SKM-1 treated with dmso at 0.1 percent for 144 hours (cell line): ENCODE data around the gene SCRN1.
A peak's percentile ranks its signal among the peaks of the same experiment; 100 is the strongest.
"Not testable (repeated sequence)": the region's sequence is repeated elsewhere in the genome, so short reads cannot be mapped to it uniquely, and the experiment has no call there.

Experiments used
- DNase-seq: peaks from one replicate; lab custom pipeline; 2025; ENCODE audit not compliant: unreplicated experiment; lab: John Stamatoyannopoulos, UW

The SCRN1 gene

DNA sequence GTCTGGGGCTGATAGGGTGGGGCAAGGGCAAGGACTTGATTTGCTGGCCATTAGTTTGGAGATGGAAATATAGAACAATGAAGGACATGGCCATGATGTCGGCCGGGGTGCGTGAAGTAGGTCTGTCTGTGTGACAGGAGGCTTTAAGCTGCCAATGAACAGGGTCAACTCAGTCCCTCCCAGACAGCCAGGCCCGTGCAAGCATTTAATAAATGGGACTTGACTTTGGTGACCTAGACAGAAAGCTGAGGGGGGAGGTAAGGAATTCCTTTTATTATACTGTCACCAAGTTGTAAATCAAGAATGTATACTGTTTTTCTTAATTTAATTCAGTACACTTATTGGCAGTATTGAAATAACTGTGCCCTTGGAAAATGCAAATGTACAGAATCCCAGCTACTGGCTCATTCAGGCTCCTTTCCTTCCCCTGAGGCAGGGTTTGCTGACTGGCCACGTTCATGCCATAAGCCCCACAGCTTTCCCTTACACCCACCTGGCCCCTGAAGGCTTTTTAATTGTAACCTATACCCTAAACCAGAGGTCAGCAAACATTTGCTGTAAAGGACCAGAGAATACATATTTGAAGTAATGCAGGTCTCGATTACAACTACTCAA is 96.1 kb downstream of the SCRN1 start:
- no peak for DNase-seq

DNA sequence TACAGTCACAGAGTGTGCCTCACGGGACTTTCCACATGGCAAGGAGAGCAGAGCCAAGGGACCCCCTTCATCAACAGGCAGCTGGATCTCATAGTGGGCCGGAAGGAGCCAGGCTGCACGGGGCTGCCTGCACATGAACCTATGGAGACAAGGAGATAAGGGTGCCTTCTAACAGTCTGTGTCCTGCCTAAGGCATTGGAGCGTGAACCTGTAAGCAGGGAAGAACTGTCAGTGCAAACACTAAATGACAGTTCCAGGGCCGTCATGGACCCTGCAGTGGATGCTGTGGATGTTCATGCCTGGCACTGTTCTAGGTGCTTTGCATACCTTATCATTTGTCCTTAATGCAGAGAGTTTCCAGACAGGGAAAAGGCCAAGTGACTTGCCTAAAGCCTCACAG is 97.4 kb downstream of the SCRN1 start:
- DNase-seq, result no peak

DNA sequence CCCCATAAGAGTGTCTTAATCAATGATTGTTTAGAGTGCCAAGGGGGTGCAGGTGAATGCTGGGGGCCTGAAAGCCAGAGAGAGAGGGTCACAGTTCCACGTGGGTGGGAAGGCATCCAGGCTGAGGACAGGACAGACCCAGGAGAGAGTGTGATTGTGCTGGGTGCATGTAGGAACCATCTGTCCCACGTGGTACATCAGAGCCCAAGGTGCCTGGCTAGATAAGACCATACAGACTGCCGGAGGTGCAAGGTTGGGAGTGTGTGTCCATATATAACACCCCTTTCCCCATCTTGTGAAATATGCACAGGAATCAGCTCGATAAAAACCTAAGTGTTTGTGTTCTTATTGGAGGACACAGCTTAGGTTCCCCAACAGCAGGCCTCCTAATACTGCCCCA is 97.8 kb downstream of the SCRN1 start:
- no peak for DNase-seq

DNA sequence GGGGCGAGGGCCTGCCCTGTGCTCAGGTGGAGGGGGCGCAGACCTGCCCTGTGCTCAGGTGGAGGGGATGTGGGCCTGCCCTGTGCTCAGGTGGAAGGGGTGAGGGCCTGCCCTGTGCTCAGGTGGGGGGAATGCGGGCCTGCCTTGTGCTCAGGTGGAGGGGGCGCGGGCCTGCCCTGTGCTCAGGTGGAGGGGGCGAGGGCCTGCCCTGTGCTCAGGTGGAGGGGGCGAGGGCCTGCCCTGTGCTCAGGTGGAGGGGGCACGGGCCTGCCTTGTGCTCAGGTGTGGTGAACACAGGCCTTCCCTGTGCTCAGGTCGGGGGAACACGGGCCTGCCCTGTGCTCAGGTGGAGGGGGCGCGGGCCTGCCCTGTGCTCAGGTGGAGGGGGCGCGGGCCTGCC is 98.8 kb downstream of the SCRN1 start:
- not testable (repeated sequence) for DNase-seq

DNA sequence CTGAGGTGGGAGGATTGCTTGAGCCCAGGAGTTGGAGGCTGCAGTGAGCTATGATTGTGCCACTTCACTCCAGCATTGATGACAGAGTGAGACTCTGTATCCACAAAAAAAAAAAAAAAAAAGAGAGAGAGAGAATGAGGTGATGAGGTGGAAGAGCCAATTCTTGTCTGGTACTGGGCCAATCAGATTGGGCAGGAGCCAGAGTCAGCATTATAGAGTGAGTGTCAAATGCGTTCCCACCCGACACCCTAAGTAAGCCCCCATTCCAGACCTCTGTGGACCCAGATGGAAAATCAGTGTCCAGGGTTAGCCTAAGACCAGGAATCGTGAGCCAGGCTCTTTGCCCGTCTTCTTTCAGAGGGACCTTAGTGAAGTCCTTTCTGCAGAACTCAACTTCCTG is 99.3 kb downstream of the SCRN1 start:
- no peak for DNase-seq

DNA sequence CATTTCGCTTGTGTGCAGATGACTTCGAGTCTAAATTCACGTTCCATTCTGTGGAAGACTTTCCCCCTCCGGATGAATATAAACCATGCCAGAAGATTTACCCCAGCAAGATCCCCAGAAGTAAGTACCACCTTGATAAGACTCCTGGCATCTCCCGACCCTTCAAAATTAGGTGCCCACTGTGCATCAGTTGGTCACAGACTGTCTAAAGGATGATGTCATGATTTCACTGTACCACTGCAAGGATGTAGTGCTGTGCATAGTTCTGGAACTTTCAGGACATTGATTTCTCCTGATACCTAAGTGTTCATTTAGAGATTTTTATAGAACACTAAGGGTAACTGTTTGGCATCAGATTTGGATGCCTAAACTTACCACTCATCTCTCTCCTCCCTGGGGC is 100.3 kb downstream of the SCRN1 start:
- DNase-seq, result no peak

DNA sequence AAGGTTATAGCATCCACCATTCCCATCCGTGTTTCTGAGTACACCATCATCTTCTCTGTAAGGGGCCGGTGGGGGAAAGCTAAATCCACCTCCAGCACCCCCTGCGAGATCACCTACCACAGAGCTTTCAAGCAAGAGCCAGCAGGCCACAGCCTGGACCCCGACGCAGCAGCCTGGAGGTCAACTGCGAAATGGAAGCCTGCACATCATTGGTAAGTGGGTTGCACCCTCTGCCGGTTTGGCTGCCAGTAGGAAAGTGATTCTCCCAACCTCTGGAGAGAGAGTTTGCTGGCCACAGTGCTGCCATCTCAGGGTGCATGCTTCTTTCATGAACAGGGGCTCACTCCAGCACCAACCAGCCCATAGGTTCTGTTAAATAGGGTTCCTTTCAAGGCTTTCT is 101.6 kb downstream of the SCRN1 start:
- DNase-seq, result no peak

DNA sequence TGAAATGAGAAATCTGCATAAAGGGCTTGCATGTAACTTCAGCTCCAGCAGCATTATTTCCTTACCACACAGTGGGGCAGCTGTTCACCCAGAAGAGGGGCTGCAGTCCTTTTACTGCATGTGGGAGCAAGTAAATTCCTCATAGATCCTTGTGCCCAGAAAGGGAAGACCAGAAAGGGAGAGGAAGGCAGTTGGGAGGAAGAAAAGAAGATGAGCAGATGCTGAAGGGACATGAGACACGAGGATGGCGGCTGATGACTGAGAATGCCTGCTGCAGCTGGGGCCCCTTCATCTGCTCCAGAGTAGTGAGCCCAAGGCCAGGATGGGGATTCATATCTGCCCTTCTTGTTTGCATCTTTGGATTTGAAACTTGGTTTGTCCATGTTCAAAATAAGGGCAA is 102.8 kb downstream of the SCRN1 start:
- no peak for DNase-seq

DNA sequence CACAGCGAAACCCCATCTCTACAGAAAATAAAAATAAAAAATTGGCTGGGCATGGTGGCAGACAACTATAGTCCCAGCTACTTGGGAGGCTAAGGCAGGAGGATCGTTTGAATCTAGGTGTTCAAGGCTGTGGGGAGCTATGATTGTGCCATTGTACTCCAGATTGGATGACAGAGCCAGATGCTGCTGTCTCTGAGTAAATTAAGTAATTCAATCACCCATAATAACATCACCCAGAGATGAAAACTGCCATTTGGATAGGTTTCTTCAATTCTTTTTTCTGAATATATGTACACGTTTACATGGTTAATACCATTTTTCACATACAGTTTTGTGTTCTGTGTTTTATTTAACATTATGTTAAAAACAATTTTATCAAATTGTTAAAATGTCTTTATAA is 104.0 kb downstream of the SCRN1 start:
- DNase-seq, result no peak

DNA sequence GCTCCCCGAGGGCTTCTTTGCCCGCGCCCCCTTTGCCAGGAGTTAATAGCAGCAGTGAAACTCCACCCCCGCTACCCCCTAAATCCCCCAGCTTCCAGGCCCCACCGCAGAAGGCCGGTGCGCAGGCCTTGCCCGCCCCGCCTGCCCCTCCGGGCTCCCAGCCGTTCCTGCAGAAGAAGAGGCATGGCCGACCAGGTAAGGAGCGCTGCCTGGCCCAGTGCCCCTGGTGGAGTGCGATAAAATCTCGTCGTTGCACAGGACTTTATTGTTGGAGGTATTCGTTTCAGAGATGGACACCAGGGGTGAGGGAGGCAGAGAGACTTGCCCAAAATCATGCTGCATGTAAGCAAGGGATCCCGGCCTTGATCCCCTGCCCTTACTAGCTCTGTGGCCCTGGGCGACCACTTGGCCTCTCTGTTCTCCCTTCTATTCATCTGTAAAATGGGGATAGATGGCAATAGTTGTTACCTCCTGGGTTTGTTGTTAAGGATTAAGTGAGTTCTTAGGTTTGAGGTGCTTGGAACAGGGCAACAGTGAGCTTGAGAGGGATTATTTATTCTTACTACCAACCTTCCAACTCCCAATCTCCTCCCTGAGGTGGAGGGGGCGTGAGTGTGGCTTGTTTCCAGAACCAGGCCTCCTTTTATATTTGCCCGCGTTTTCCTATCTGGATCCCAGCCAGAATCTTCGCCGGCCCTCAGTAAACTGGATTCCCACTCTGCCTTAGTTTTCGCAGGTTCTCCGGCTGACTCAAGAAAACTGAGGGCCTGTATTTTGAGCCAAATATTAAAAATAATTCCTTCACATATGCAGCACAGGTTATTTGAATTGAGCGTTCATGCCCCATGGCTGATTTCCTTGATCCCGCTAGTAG is 105.0 kb downstream of the SCRN1 start:
- DNase-seq, result no peak

DNA sequence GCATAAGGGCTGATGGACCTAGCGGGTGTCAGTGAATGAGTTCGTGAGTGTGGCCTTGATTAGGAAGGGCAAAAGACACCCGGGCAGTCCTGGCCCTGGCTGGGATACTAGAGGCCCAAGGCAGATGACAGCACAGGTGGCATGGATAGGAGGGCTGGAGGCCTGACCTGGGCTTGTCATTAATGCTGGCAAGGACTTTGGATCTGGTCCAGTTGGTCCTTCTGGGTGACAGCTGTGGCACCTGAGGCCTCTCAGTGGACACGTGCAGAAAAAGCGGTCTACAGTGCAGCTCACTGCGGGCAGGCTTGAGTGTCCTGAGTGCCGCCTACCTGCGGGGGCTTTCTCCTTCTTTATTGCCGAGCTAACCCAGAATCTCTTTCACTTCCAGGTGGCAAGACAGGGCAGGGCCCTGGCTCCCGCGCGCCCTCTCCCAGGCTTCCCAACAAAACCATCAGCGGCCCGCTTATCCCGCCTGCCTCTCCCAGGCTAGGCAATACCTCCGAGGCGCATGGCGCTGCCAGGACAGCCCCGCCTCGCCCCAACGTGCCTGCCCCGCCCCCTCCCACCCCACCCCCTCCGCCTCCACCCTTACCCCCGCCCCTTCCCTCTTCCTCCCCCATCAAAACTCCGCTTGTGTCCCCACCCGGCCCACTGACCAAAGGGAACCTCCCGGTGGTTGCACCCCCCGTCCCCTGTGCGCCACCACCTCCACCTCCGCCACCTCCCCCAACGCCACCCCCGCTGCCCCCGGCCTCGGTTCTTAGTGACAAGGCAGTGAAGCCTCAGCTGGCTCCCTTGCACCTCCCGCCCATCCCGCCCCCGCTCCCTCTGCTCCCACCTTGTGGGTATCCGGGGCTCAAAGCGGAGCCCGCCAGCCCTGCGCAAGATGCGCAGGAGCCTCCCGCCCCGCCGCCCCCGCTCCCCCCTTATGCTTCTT is 105.9 kb downstream of the SCRN1 start:
- no peak for DNase-seq

DNA sequence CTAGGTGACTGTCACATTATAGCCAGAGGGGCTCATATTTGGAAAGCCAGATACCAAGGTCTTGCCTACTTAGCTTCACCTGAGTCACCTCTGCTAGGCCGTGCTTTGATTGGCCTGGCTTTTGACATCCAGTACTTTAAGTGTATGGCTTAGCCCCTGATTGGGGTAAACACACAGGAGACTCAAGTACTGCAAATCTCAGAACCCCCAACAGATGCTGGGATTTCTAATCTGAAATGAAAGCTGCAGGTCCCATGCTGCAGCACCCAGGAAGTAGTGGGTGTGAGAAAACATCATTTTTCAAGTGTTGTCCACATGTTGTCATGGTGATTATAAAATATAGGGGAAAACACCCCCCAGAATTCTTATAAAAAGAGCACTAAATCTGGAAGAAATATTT is 107.1 kb downstream of the SCRN1 start:
- no peak for DNase-seq

DNA sequence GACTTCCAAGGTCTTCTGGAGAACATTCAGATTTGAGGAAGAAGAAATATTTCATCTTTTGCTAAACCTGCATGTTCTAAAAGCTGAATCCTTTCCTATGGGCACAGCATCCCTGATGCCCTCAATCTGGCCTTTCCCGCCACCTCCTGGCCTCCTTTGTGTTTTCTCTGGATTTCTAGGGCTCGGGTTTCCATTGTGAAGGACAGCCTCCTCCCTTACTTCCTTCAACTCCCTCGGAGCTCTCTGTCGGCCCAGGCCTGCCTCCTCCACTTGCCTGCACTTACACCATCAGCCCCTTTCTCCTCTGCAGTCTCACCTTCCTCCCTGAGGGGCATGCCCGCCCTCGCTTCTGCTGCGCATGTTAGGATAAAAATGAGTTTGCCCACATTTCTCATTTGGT is 107.9 kb downstream of the SCRN1 start:
- no peak for DNase-seq

DNA sequence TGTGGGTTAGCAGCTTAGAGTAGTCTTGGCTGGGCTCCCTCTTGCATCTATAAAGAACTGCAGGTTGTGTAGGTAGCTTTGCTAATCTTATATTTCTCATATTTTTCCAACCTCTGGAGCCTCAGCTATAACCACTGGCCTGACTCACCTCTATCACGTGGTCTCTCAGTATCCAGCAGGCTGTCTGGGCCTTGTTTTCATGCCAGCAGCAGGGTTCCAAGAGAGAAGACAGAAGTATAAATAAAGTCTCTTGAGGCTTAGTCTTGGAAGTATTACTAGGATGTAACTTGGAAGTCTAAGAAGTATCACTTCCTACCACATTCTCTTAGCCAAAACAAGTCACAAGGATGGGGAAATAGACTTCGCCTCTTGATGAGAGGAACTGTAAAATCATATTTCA is 110.0 kb downstream of the SCRN1 start:
- DNase-seq, result no peak

DNA sequence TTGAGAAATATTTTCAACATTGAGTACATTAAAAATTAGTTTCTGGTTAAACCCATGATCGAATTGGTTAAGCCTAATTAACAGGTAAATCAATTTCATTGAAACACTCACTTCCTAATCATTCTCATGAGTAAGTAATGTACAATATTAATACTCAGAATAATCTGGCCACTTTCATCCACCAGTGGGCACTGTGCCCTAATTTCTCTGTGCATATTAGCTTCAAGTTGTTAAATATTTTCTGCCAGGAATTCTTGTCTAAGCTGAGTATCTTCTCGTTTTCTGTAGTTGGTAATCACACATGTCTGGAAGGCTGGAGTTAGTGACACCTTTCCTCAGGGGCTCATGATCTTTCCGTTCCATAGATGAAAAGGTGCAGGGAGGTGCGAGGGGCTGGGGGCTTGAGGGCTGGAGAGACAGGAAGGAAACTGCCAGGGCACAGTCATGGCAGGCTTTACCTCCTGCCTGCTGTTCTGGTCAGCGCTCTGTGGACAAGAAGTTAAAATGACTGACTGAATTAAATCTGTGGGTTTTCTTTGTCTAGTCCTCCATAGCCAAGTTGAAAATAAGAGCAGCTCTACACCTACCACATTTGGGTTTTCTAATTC is 111.4 kb downstream of the SCRN1 start:
- no peak for DNase-seq

DNA sequence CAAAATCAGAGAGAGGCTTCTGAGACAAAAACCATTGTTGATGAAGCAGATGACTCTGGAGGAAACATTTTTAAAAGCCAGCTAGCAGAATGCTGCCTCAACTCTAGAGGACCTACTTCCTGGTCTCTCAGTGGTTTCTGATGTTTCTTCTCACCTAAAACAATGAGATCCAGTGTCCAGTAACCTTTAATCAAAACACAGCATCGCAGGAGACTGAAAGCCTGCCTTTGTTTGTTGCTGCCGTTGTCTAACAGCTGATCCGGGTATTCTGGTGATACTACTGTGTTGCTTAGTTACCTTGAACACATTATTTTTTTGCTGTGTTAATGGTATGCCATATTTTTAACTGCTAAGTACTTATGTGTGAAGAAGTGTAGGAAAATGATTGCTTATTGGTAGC is 112.4 kb downstream of the SCRN1 start:
- no peak for DNase-seq

DNA sequence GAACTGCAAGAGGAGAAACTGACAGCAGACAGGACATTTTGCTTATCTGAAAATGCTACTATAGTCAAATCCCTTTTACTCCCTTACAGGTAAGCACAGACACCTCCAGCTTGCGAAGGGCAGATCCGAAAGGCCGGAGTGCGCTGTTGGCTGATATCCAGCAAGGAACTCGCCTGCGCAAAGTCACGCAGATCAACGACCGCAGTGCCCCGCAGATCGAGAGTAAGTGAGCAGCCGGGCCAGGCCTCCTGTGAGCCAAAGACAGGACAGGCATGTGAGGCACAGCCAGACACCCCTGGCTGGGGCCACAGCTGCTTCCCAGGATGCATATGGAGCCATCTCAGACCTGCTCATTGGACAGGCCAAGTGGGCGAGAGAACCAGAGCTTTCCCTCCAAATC is 113.9 kb downstream of the SCRN1 start:
- no peak for DNase-seq

DNA sequence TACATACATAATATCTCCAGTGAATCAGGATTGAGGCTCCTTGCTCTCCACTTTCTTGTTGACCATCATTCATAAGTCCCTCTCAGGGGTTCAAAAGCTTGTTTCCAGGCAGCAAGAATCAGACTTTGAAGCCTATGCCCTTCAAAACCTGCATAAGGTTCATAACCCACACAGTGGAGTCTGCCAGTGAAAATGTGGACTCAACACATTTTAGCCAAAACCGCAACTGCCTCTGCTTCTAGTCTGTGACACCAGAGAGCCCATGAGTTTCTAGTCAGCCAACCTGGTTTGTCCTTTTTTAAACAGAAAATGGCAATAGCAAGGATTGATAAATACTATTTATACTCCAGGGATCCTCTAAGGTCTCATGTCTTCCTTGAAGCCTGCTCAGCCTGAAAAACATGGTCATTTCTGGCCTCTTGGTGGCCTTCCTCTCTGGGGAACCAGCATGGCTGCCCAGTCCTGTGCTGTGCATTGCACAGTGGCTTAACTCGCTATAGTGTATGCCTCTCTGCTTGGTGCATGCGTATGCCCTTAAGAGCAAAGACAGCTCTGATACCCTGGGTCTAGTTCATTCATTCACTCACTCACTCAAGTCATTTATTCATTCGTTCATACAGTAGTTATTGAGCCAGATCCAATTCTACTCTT is 115.8 kb downstream of the SCRN1 start:
- DNase-seq, result no peak

DNA sequence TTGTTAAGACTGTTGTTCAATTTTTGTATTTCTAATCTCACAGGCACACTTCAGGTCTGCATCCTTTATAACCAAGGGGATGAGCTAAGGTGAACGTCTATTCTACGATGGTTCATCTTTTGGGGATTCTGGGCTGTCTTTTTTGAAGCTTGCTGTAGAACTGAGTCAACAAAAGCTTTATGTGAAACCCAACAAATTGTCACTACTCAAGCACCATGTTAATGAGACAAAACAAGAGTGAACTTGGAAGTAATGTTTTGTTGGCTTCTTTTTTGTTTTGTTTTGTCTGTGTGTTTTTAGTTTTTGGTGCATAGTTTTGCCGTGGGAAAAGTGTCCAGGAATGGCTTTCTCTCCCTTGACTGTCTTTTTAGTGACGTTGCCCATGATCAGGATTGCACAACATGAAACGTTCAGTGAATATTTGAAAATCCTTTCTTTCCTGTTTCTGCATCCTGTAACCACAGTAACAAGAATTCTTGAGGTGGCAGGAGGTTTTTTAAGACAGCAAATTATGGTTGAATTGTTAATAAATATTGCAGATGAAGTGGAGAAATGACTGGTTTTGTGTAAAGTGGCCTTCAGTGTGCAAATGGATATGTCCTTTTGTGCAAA is 117.7 kb downstream of the SCRN1 start:
- peak; percentile 29 for DNase-seq
